SH-SY5Y (cell line): Measurements from ENCODE around the gene EME2.

ENCODE experiments used
- GATA2 ChIP-seq: IDR thresholded peaks from 2 replicates; pipeline ENCODE4 v1.6.1; 2011; ENCODE audit warnings: mild to moderate bottlenecking, low read depth, low read length
- GATA3 ChIP-seq: IDR thresholded peaks from 2 replicates; pipeline ENCODE4 v1.6.1; 2011; ENCODE audit warnings: low read depth, mild to moderate bottlenecking, low read length, moderate library complexity

DNA sequence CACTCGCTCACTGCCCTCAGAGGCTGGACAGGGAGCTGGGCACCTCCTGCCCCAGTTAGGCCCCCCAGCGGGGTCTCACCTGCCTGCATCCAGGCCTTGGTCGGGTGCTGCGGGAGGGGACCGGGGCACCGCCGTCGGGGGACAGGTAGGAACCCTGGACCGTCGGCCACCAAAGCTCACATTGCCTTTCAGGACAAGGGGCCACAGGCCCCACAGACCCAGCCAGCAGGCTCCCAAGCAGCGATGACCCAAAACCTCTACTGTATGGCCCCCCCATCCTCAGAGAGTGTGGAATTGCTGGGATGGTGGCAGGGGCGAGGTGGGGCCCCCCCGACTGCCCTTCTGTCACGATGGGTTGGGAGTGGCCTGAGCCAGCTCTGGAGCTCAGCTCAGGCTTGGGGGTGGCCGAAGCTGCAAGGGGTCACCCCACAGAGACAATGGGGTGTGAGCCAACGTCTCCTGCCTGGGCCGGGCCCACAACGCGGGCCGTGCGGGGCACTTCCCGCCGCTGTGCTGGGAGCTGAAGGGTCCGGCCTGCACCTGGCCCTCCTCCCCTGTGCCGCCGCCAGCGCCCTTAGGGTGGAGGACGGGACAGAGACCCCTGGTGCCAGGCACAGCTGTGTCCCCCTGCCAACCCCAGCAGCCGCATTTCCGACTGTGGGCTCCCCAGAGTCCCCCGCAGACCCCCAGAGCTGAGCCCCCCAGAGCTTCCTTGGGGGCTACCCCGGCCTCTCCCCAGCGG, 20.4 kb downstream of the EME2 start:
- TF ChIP-seq GATA2: no peak
- TF ChIP-seq GATA3: no peak
